ENCODE data around the gene CABLES2. TPM values are rescaled to one million over a fixed set of nuclear protein-coding genes. Genes with fewer than 3 reads are reported as not detected.
A peak's percentile ranks its signal among the peaks of the same experiment; 100 is the strongest.

Gene CABLES2
- total RNA-seq, 1 donor: 1.8 TPM

DNA sequence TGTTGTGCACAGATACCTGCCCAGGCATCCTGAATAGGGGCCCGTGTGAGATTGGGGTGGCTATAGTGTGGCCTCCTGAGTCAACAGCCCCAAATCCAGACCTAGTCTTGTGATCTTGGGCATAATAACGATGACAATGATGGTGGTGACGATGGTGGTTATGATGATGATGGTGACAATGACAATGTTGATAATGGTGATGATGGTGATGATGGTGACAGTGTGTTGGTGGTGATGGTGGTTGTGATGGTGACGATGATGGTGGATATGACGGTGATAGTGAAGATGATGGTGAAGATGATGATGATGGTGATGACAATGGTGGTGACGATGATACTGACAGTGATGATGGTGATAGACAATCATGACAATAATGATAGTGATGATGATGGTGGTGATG is 25.2 kb downstream of the CABLES2 start:
- no peak for DNase-seq (ENCODE audit: insufficient read length, low spot score, missing footprints)
- no peak overlapping the region for H2AFZ ChIP-seq (ENCODE audit: low read length)
- TF ChIP-seq, protein P1, sequence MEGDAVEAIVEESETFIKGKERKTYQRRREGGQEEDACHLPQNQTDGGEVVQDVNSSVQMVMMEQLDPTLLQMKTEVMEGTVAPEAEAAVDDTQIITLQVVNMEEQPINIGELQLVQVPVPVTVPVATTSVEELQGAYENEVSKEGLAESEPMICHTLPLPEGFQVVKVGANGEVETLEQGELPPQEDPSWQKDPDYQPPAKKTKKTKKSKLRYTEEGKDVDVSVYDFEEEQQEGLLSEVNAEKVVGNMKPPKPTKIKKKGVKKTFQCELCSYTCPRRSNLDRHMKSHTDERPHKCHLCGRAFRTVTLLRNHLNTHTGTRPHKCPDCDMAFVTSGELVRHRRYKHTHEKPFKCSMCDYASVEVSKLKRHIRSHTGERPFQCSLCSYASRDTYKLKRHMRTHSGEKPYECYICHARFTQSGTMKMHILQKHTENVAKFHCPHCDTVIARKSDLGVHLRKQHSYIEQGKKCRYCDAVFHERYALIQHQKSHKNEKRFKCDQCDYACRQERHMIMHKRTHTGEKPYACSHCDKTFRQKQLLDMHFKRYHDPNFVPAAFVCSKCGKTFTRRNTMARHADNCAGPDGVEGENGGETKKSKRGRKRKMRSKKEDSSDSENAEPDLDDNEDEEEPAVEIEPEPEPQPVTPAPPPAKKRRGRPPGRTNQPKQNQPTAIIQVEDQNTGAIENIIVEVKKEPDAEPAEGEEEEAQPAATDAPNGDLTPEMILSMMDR (IDR thresholded peaks at IDR 0.05; ENCODE audit: extremely low read depth, low read depth, low read length): no peak
- H3K79me2 ChIP-seq (ENCODE audit: insufficient read depth, low read length): peaks cover 33% of the 10 kb centered on the region
- no peaks in the 10 kb centered on the region for H3K27me3 ChIP-seq (ENCODE audit: insufficient read depth, low read length)
- peaks cover 3% of the 10 kb centered on the region for H4K20me1 ChIP-seq (ENCODE audit: insufficient read depth, low read length)
- no peak overlapping the region for H3K4me3 ChIP-seq (ENCODE audit: insufficient read depth, low read length)
- H3K4me2 ChIP-seq (ENCODE audit: insufficient read depth, low read length): no peak overlapping the region
- peak overlapping the region; percentile 59 for H3K27ac ChIP-seq (ENCODE audit: low read depth, low read length)
- H3K4me1 ChIP-seq (ENCODE audit: insufficient read depth, low read length): peaks cover 22% of the 10 kb centered on the region
- no peaks in the 10 kb centered on the region for H3K9me3 ChIP-seq (ENCODE audit: low read depth, low read length)
- H3K36me3 ChIP-seq (ENCODE audit: insufficient read depth, low read length): peaks cover 10% of the 10 kb centered on the region

DNA sequence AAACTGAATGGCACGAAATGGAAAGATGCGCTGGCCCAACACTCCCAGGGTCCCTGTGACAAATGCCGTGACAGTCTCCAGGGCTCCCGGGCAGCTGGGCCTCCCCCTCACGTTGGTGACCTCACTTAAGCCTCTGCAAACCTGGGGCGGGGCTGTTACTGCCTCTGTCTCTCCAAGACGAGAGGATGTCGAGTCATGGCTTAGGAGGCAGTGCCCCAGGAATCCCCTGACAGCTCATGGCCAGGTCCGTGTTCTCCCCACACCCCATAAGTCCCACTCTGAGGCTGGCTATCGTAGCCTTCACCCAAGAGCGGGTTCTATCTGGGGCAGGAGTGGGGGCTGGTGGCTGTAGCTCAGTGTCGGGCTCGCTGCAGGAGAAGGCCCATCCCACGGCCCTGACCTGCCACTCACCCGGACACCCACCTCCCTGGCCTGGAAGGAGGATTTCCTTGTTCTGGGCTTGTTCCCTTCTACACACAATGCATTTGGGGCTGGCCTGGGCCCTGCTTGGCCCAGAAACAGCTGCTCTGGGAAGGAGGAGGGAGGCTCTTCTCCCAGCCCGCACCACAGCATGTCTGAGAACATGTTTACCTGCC is 25.8 kb downstream of the CABLES2 start:
- DNase-seq (ENCODE audit: insufficient read length, low spot score, missing footprints): no peak
- TF ChIP-seq, protein P1 (IDR thresholded peaks at IDR 0.05; ENCODE audit: extremely low read depth, low read depth, low read length): no peak
- peak overlapping the region; percentile 59 for H3K27ac ChIP-seq (ENCODE audit: low read depth, low read length)

DNA sequence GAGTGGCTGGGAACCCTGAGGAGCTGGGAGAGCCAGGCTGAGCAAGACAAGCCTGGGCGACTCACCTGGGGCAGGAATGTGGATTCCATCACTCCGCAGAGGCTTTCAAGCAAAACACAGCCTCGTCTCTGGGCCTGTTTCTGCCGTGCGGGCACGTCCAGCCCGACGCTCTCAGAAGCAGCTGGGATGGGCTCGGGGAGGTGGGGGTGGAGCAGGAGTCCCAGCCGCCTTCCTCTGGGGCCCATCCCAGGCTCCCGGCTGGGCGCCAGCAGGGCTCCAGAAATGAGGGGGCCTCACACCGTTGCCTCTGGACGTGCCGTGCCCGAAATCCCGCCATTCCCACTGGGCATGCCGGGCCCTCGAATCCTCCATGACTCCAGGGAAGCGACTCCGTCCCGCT is 28.9 kb downstream of the CABLES2 start:
- peaks cover 9% of the 10 kb centered on the region for H3K27me3 ChIP-seq (ENCODE audit: insufficient read depth, low read length)
- peaks cover 10% of the 10 kb centered on the region for H3K79me2 ChIP-seq (ENCODE audit: insufficient read depth, low read length)
- no peak for DNase-seq (ENCODE audit: insufficient read length, low spot score, missing footprints)
- H3K4me2 ChIP-seq (ENCODE audit: insufficient read depth, low read length): no peak overlapping the region
- H4K20me1 ChIP-seq (ENCODE audit: insufficient read depth, low read length): no peaks in the 10 kb centered on the region
- H3K9me3 ChIP-seq (ENCODE audit: low read depth, low read length): no peaks in the 10 kb centered on the region
- TF ChIP-seq, protein P1 (IDR thresholded peaks at IDR 0.05; ENCODE audit: extremely low read depth, low read depth, low read length): no peak
- H3K36me3 ChIP-seq (ENCODE audit: insufficient read depth, low read length): peaks cover 10% of the 10 kb centered on the region
- no peak overlapping the region for H3K4me3 ChIP-seq (ENCODE audit: insufficient read depth, low read length)
- no peak overlapping the region for H2AFZ ChIP-seq (ENCODE audit: low read length)
- H3K4me1 ChIP-seq (ENCODE audit: insufficient read depth, low read length): peaks cover 12% of the 10 kb centered on the region
- H3K27ac ChIP-seq (ENCODE audit: low read depth, low read length): no peak overlapping the region

More for the DNA sequence above, 25.8 kb downstream of the CABLES2 start:
- Histone ChIP-seq H3K36me3 (ENCODE audit: insufficient read depth, low read length) (peaks cover 10% of the 10 kb centered on the region), H3K79me2 (ENCODE audit: insufficient read depth, low read length) (peaks cover 27% of the 10 kb centered on the region), H2AFZ (ENCODE audit: low read length) (no peak overlapping the region), H4K20me1 (ENCODE audit: insufficient read depth, low read length) (peaks cover 3% of the 10 kb centered on the region), H3K4me3 (ENCODE audit: insufficient read depth, low read length) (no peak overlapping the region), H3K9me3 (ENCODE audit: low read depth, low read length) (no peaks in the 10 kb centered on the region), H3K27me3 (ENCODE audit: insufficient read depth, low read length) (no peaks in the 10 kb centered on the region), H3K4me1 (ENCODE audit: insufficient read depth, low read length) (peaks cover 21% of the 10 kb centered on the region), H3K4me2 (ENCODE audit: insufficient read depth, low read length) (peak overlapping the region; percentile 44)

DNA sequence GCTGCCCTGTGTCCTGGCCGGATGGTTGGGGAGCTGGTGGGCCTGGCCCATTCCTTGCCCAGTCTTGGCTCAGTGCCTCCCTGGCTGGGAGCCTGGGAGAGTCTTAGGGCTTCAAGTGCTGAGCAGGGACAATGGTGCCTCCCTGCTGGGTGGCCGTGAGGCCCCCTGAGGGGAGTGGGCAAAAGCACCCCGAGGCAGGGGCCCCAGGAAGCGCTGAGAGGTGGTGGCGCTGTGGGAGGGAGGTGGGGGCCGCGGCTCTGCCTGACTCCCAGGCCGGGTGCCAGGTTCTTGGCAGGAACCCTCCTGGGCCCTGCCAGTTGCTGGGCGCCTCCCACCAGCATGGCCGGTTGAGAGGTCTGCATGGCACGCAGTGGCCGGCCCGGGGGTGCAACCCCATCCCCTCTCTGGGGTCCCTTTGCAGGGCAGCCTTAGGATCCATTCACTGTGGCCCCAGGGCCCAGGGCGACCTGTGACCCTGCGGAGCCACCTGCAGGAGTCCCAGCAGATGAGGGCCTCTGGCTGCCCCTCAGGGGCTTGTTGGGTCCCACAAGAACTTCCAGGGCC is 29.4 kb downstream of the CABLES2 start:
- Histone ChIP-seq H3K27me3 (ENCODE audit: insufficient read depth, low read length) (peaks cover 9% of the 10 kb centered on the region), H3K36me3 (ENCODE audit: insufficient read depth, low read length) (peaks cover 10% of the 10 kb centered on the region), H3K27ac (ENCODE audit: low read depth, low read length) (no peak overlapping the region), H2AFZ (ENCODE audit: low read length) (no peak overlapping the region), H3K4me3 (ENCODE audit: insufficient read depth, low read length) (no peak overlapping the region), H4K20me1 (ENCODE audit: insufficient read depth, low read length) (no peaks in the 10 kb centered on the region), H3K9me3 (ENCODE audit: low read depth, low read length) (no peaks in the 10 kb centered on the region), H3K79me2 (ENCODE audit: insufficient read depth, low read length) (peaks cover 10% of the 10 kb centered on the region), H3K4me1 (ENCODE audit: insufficient read depth, low read length) (peaks cover 12% of the 10 kb centered on the region), H3K4me2 (ENCODE audit: insufficient read depth, low read length) (no peak overlapping the region)
- TF ChIP-seq, protein P1 (IDR thresholded peaks at IDR 0.05; ENCODE audit: extremely low read depth, low read depth, low read length): no peak
- DNase-seq (ENCODE audit: insufficient read length, low spot score, missing footprints): no peak

Measured in osteoblast (primary cell).